HepG2 (cell line): ENCODE measurements around the gene FAM162A.

Experiments
- GABPB1 ChIP-seq: IDR thresholded peaks from 2 replicates; pipeline ENCODE4 v1.6.1; 2016; ENCODE audit warnings: mild to moderate bottlenecking, missing genetic modification reagents, moderate library complexity, missing compliant biosample characterization
- SIN3A ChIP-seq: IDR thresholded peaks from 2 replicates; pipeline ENCODE4 v1.6.1; 2011; ENCODE audit warnings: low read depth, mild to moderate bottlenecking, control low read depth, low read length, borderline replicate concordance
- ZNF30 ChIP-seq: sonication (generic); formaldehyde crosslinking; IDR thresholded peaks from 2 replicates; pipeline ENCODE4 v1.5.0; 2020; ENCODE audit warnings: mild to moderate bottlenecking, missing genetic modification reagents
- TF ChIP-seq, protein P1 (sequence below): sonication (generic); formaldehyde crosslinking; IDR thresholded peaks from 2 replicates; pipeline ENCODE4 v1.4.0; 2020; ENCODE audit warnings: missing genetic modification reagents

DNA sequence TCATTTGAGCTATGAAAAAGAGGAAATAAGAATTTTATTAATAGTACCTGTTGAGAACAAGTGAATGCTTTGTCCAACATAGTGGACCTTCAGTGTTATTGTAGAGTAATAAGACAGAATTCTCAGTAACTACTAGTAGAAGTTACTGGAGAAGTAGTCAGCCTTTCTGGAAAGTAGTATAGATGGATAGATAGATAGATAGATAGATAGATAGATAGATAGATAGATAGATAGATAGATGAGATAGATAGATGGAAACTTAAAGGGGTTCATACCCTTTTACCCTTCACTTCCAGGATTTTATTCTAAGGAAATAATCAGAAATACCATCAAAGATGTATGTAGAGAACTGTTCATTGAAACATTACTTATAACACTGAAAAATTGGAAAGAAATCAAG lies 5.2 kb downstream of the FAM162A start:
- TF ChIP-seq ZNF30 (no peak), GABPB1 (CRISPR knock-in tag) (no peak), SIN3A (no peak)
- TF ChIP-seq, protein P1, sequence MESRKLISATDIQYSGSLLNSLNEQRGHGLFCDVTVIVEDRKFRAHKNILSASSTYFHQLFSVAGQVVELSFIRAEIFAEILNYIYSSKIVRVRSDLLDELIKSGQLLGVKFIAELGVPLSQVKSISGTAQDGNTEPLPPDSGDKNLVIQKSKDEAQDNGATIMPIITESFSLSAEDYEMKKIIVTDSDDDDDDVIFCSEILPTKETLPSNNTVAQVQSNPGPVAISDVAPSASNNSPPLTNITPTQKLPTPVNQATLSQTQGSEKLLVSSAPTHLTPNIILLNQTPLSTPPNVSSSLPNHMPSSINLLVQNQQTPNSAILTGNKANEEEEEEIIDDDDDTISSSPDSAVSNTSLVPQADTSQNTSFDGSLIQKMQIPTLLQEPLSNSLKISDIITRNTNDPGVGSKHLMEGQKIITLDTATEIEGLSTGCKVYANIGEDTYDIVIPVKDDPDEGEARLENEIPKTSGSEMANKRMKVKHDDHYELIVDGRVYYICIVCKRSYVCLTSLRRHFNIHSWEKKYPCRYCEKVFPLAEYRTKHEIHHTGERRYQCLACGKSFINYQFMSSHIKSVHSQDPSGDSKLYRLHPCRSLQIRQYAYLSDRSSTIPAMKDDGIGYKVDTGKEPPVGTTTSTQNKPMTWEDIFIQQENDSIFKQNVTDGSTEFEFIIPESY (CRISPR knock-in tag): no peak
